Glomerular endothelial cell (primary cell): ENCODE results near the gene HDLBP. TPM values are rescaled to one million over a fixed set of nuclear protein-coding genes. Genes with fewer than 3 reads are reported as not detected.
"Not testable (repeated sequence)": the region's sequence is repeated elsewhere in the genome, so short reads cannot be mapped to it uniquely, and the experiment has no call there.

Source experiments
- DNase-seq: peaks from one replicate; pipeline ENCODE4 v3.0.0-alpha.2; 2011; ENCODE audit warnings: low read depth, low spot score; ENCODE audit errors: extremely low read depth
- total RNA-seq: library from RNA; depleted of rRNA; stranded (reverse); fragments of >200 nt; gene quantifications from 2 replicates; pipeline ENCODE4 v1.2.3, GENCODE V29; 2015

HDLBP gene
- total RNA-seq, 1 donor from 2014 or later, result 627 TPM

DNA sequence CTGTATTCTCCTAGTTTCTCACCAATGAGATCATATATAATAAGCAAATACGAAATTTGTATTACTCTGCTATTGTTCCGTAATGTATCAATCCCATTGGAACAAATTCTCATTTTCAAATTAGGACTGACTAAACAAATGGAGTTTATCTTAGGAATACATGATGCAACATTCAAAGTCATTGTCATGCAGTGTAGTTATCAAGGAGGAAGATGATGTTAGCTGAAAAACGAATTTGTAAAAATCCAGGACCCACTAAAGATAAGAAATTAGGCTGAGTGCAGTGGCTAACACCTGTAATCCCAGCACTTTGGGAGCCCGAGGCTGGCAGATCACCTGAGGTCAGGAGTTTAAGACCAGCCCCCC is 15.1 kb upstream of the HDLBP start:
- no peak for DNase-seq

DNA sequence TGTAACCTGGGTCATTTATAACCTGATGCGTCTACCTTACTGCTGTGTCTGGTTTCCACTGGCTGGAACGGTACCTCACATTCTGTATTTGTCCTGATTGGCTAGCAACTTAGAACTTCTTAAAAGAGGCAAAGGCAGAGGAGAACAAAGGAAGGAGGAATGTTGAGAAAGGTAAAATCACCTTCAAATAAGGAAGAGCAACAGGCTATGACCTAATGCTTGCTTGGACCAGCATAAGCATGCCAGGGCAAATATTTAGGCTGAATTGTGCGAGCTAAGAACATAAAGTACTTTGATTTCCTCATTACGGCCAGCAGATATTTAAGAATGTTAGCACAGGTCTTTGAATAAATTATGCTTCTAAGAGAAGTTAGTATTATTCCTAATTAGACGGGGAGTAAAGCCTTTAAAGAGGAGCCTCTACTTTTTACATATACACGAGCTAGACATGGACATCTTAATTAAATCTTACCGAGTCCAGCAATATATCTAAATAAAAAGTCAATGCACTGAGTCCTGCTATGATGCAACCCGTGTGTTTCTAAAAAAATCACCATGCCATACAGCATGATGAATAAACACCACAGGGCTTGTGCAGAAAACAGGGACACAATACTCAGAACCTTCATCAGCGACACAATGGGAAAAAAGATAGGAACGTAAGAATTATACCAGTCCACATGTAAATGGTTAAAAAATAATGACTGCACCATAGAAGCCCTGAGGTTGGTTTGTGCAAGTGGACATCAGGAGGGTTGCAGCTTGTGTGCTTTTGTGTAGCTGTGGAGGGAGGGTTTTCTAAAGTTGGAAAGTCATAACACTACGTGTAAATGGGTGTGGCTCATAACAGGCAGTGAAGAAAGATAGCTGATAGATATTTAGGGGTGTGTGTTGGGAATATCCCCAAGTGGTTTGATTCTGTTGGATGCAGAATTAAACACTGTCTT is 14.5 kb upstream of the HDLBP start:
- DNase-seq, result no peak

DNA sequence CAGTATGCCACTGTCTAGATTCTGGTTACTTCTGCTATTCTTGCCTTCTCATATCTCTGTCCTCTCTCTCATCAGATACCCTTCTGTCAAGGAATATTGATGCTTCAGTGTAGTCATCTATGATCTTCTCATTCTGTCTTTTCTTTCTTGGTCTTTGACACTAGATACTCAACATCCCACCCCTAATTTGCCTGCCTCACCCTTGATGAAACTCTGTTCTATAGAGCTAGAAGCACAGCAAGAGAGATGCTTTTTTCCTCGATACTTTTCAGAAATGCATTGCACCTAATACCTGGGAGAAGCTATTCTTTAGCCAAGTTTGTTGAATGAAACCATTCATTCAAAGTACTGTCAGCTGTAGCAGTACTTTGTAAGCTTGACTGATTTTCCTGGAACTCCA is 9.8 kb upstream of the HDLBP start:
- DNase-seq, result no peak

DNA sequence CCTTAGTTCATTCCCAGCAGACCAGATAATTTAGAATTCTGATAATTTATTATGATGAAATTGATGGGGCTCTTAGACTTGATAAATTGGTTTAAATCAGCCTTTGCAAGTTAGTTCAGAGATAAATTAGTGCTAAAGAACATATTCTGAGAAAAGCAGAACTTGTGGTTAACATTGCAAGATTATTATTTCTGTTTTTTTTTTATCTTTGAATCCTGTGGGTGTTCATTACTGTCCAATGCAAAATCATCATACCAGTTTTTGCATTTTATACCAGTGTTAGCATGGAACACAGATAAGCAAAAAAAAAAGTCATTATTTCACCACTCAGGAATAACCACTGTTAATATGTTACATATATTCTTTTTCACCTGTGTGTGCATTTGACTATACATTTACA is 9.3 kb upstream of the HDLBP start:
- no peak for DNase-seq

DNA sequence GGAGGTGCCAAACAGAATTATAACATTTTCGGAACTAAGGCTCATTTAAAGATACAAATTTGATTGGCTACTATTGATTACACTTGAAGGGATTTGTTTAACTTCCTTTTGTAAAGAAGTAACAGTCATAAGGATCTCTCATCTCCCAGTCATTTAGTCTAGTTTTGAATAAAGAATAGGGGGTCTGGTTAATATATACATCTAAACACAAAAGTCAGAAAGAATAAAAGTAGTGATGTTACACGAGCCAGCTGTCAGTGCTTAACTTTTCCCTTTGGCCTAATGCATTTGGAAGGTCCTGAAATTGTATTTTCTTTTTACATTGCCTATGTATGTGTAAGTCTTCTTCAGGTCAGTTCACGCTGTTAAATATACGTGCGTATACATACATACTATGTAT is 8.3 kb upstream of the HDLBP start:
- no peak for DNase-seq

DNA sequence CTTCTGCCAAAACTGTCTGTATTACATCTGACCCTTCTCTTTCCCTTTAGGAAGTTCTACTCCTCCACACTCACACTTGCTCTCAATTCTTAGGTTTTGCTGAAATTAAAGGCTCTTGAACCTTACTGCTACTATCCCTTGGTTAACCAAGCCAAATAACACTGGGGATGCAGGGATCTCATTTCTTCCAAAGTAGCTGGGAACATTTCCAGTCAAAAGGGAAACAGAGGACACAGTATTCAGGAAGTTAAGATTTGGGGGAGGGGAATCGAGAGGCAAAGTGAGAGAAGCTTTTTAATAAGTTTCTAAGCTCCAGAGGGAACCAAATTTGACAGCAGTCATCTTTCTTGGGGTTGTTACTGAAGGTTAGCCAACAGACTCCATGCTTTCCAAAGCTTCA is 6.4 kb upstream of the HDLBP start:
- no peak for DNase-seq

DNA sequence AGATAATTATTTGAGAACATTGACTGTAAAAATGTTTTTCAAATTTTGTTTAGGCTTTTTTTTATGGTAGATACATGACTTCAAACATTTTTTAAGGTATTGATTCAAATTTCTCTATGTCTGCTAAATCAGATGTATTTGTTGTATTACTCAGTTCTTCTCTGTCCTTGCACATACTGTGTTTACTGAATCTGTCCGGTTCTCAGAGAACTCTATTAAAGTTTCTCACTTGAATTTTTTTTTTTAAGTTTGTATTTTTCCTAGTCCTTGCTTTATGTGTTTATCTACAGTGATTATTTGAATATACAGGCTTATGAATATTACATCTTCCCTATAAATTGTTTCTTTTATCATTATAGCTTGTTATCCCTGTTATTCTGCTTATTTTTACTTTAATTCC is 5.6 kb upstream of the HDLBP start:
- DNase-seq, result no peak

DNA sequence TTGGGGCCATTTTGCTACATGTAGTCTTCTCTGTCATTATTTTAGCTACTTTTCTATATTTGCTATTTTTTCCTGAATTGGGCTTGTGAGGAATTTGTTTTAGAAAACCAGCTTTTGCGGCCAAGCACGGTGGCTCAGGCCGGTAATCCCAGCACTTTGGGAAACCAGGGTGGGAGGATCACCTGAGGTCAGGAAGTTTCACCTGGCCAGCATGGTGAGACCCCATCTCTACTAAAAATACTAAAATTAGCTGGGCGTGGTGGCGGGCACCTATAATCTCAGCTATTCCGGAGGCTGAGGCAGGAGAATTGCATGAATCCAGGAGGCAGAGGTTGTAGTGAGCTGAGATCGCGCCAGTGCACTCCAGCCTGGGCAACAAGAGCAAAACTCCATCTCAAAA is 4.9 kb upstream of the HDLBP start:
- no peak for DNase-seq

DNA sequence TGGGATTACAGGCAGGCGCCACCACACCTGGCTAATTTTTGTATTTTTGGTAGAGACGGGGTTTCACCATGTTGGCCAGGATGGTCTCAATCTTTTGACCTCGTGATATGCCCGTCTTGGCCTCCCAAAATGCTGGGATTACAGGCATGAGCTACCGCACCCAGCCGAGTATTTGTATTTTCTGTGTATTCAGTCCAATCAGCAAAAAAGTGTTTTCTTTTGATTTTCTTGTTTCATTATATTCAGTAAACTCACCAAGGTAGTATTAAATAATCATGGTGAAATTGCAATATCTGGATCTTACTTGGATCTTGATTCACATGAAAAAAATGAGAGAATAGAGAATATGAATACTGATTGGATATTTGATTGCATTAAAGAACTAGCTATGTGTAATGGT is 3.4 kb upstream of the HDLBP start:
- not testable (repeated sequence) for DNase-seq

DNA sequence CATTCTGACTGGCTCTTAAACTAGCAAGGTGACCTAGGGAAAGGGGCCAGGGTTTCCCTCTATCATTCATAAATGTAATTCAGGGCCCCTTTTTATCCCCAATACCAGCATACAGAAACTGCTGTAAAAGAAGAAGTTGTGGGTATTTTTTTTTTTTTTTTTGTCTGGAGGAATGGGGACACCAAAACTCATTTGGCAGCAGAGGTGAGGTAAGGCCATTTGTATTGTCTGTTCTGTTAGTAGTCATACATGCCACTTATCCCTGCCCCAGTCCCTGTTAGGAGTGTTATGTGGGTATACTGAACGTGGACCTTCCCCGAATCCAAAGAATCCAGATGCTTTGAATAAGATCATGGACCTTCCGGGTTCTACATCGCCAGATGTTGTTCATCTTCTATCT is 1.9 kb upstream of the HDLBP start:
- DNase-seq, result no peak

DNA sequence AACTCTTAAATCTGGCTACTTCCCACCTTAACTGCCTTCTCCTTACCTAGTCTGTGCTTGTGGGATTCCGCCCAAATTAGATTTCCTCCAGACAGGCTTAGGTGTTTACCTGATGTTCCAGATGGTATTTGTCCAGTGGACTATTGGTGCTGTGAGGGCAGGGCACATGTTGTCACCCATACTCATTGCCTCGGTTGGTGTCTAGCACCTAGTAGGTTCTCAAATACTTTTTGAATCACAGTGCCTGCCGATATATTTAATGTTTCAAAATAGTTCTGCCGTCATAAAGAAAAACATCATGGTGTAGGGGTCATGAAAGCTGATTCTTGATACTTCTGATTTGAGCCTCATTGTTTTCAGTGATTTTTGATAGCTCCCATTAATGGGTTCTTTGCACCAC is 1.4 kb upstream of the HDLBP start:
- no peak for DNase-seq

DNA sequence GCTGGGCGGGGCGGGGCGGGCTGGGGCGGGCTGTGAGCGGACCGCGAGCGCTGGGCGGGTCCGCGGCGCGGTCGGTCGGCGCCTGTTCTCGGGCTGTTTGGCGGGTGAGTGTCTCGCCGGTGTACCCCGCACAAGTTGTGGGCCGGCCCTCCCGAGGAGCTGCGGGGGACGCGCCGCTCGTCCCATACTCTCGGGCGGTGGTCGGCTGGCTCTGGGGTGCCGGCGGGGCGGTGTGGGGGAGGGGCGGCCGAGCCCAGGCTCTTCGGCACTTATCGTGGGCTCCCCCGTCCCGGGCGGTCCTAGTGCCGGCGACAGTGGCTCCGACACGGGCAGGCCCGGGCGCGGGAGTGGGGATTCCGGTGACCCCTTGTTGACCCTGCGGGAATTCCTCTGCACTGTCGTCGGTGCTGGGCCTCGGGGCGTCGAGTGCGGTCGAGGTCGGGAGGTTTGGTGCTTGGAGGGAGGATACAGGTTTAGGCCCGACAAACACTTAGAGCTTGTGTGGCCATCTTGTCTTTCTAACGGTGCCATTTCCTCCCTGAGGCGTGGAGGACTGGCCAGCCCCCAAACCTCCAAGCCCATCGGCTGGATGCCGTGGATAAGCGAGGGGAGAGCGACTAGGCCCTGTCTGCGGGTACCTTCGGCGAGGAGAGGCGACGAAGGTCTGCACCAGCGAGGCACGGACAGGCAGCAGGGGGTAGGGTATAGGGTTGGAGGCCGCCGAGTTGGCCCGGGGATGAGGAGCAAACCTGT is 583 bp upstream of the HDLBP start, which contains the start of gene SEPTIN2:
TSS of gene SEPTIN2 (plus strand) at position 47 of the 753 bp plus-strand sequence. CDS start 8,308 bp downstream, outside the sequence.
- no peak for DNase-seq

DNA sequence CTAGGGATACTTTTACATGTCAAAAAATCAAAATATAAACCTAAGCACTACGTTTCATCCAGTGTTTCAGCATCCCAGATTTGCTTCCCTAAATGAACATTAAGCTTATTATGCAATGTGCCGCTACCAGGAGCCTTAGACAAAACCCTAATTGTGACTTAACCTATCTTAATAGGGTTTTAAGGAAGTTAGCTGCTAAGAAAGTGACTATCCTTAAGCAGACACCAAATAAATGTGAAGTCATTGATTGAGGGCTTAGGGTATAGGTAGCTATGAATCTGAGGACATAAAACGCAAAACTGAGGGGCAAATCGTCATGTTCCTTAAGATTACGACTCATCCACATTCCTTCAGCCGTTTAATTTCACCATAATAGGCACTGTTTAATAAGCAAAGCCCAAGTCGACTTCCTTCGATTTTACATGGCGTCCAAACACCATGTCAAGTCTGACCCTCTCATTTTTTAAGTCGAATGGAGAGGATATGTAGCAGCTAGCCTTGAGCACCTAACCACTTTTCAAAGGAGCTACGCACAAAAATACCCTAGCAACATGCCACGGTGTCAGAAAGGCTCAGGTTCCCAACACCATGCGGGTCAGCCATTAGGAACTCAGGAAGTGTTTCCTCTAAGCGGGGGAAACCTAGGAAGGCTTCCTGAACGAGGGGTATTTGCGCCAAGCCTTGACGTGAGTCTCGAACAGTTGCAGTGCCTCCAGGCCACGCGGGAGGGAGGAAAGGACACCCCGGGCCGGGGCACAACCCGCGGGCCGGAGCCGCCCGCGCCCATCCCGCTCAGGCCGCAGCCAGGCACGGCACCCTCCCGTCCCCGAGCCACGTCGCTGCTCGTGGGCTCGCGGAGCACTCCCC is 1.0 kb downstream of the HDLBP start:
- peak; percentile 23 for DNase-seq

DNA sequence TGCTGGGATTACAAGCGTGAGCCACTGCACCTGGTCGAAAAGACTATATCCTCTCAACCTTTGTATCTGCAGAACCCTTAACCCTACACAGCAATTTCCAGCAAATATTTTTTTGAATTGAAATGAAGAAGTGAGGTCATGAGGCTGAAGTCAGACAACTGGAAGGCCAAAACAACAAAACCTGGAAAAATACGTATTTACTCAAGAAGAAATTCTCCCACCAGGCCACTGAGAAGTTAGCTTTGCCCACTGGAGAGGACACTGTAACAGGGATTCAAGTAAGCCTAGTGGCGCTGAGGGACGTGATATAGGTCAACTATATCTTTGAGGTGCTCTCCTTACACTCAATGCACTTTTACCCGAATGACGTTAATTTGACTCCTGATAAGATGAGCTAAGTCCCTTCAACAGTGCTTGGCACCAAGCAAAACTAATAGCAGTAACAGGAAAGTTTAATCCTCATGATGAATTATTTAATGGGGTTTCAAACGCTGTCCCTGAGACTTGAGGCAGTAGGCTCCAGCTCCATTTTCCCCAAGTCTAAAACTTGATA is 1.9 kb downstream of the HDLBP start:
- DNase-seq, result no peak

DNA sequence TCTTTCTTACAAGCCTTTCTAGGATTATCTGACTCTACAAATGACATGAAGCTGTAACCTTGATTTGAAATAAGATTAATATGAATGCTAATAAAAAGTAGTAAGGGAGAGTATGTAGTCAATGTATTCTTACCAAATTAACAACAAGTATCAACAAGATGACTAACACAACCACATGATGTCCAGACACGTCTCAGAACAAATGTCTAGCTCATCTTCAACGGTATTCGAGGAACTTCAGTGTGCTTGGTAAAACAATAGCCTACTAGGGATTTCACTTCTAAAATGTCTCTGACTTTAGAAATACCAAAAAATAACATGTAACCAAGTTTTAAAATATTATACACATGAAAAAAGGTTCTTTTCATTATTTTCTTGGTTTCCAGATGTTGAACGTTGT is 3.4 kb downstream of the HDLBP start:
- DNase-seq, result no peak

DNA sequence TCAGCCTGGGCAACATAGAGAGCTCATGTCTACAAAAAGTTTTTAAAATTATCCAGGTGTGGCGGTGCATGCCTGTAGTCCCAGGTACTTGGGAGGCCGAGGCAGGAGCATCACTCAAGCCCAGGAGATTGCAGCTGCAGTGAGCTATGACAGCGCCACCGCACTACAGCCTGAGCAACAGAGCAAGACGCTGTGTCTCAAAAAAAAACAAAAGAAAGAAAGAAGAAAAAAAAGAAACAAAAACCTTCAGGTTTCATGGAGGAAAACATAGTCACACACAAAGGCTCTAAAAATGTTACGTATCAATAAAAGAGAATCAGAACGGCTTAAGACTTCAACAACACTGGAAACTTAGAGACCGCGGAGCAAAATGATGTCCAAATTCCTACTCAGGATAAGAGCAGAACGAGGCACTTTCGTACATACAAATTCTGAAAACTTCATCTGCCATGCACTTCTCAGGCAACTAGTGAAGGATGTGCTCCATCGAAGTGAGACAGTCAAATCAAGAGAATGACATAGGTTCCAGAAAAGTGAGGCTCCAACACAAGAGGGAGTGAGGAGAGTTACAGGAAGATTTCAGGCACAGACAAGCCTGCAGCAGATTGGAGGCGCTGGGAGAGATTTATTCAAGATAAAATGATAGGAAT is 4.4 kb downstream of the HDLBP start:
- DNase-seq, result no peak

DNA sequence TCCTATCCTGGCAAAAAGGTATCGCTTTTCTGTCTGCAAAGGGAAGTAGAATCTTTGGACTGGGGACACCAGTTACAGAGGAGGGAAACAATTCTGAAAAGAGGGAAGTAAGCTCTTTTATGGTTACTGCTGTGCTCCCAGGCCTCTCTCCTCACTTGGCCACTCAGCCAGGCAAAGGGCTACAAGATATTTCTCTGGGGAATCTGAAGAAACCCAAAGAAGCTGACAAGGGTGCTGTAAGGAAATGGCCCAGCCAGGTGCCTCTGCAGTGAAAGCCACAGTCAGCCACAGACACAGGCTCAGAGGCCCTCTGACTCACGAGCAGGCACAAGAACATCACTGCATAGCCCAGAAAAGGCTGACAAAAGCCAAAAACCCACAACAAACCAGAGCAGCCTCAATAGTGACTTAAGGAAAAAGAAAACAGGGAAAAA is 5.8 kb downstream of the HDLBP start:
- no peak for DNase-seq

DNA sequence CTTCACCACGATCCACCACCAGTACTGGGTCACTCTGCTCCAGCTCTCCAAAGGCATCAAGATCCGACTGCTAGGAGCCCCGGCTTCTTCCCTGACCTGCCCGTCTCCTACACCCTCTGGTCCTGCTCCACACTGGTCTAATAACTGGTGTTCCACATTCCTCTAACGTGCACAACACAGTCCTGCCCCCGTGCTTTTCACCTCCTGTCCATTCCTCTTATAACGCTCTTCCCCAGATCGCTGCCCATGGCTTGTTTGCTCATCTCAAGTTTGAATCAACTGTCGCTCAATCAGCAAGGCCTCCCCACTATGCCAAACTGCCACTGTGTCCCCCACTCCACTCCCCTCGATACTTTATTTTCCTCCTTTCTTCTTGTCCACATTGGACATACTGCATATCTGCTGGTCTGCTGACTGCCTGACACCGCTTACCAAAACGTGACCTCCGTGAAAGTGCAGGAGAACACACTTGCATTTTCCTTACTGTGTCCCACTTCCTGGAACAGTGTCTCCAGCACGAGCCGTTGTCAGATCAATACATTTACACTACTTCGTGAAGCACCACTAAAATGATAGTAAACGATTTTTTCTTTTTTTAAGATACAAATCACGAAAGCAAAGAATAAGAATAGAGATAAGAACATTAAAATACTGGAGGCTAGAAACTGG is 6.5 kb downstream of the HDLBP start:
- no peak for DNase-seq

DNA sequence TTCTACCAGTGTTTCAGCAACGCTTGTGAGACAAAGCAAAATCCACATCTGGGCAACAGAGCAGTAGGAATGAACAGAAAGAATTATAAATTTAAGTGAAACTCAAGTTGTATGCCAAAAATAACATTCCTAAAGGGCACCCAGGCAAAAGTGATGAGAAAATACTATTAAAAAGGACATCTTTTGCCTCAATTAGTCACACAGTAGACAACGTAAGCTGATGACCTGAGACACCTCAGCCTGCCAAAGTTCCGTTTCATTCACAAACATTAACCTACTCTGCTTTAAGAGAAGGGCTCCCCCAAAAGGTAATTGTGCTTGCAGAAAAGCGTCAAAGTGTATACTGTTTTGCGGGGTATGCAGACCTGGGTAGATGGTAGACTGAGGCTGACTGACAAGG is 7.2 kb downstream of the HDLBP start:
- DNase-seq, result no peak

DNA sequence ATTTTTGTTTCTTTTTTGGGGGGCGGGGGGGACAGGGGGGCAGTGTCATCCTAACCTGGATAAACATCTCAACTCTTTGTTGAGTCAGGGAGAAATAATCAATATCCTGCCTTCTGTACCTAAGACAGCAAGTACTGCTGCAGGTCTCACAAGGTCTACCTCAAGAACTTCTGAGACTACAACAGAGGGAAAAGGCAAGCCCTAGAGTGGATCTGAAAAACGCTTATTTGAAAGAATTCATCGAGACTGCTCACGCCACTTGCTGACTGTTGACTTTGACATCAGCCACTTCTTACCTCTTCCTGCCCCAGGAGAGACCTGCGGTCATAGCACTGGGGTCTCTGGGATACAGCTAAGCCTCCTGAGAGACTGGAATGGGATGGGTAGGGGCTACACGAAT is 8.4 kb downstream of the HDLBP start:
- DNase-seq, result no peak
